ENCODE results near the gene STAMBP.

Gene STAMBP

GRCh38 chr2:73904952-73905351 lies 76.2 kb downstream of the STAMBP start:
- no peak overlapping the region for H3K4me3 ChIP-seq (ENCODE audit: severe bottlenecking)
- no peak overlapping the region for H3K27ac ChIP-seq (ENCODE audit: poor library complexity, severe bottlenecking)
- no peak for TF ChIP-seq CTCF (IDR thresholded peaks at IDR 0.05; ENCODE audit: poor library complexity, severe bottlenecking)
- H3K27me3 ChIP-seq (ENCODE audit: insufficient read depth, poor library complexity, severe bottlenecking): no peaks in the 10 kb centered on the region
- DNase-seq (ENCODE audit: low spot score) (no peak), ATAC-seq (ENCODE audit: low read depth) (no peak)
- no peaks in the 10 kb centered on the region for H3K9me3 ChIP-seq (ENCODE audit: severe bottlenecking)
- no peaks in the 10 kb centered on the region for H3K36me3 ChIP-seq (ENCODE audit: low read depth)
- H3K4me1 ChIP-seq (ENCODE audit: insufficient read depth, poor library complexity, severe bottlenecking): no peaks in the 10 kb centered on the region

- H3K27me3 ChIP-seq (ENCODE audit: insufficient read depth, poor library complexity, severe bottlenecking): no peaks in the 10 kb centered on the region
- no peaks in the 10 kb centered on the region for H3K36me3 ChIP-seq (ENCODE audit: low read depth)
- H3K27ac ChIP-seq (ENCODE audit: poor library complexity, severe bottlenecking): no peak overlapping the region
- H3K4me1 ChIP-seq (ENCODE audit: insufficient read depth, poor library complexity, severe bottlenecking): no peaks in the 10 kb centered on the region
- H3K9me3 ChIP-seq (ENCODE audit: severe bottlenecking): no peaks in the 10 kb centered on the region
- ATAC-seq (ENCODE audit: low read depth): no peak
- TF ChIP-seq CTCF (IDR thresholded peaks at IDR 0.05; ENCODE audit: poor library complexity, severe bottlenecking): no peak
- no peak for DNase-seq (ENCODE audit: low spot score)
- H3K4me3 ChIP-seq (ENCODE audit: severe bottlenecking): no peak overlapping the region
Observed at GRCh38 chr2:73906847-73907505, 78.2 kb downstream of the STAMBP start.

- no peak overlapping the region for H3K27ac ChIP-seq (ENCODE audit: poor library complexity, severe bottlenecking)
- no peaks in the 10 kb centered on the region for H3K9me3 ChIP-seq (ENCODE audit: severe bottlenecking)
- no peaks in the 10 kb centered on the region for H3K4me1 ChIP-seq (ENCODE audit: insufficient read depth, poor library complexity, severe bottlenecking)
- ATAC-seq (ENCODE audit: low read depth): peak; percentile 14; the same call in 1 of the 3 replicates
- no peaks in the 10 kb centered on the region for H3K27me3 ChIP-seq (ENCODE audit: insufficient read depth, poor library complexity, severe bottlenecking)
- H3K4me3 ChIP-seq (ENCODE audit: severe bottlenecking): no peak overlapping the region
- no peaks in the 10 kb centered on the region for H3K36me3 ChIP-seq (ENCODE audit: low read depth)
- no peak for DNase-seq (ENCODE audit: low spot score)
- no peak for TF ChIP-seq CTCF (IDR thresholded peaks at IDR 0.05; ENCODE audit: poor library complexity, severe bottlenecking)
Observed at GRCh38 chr2:73907840-73908452, 79.2 kb downstream of the STAMBP start.

- Histone ChIP-seq H3K36me3 (ENCODE audit: low read depth) (no peaks in the 10 kb centered on the region), H3K9me3 (ENCODE audit: severe bottlenecking) (no peaks in the 10 kb centered on the region), H3K4me1 (ENCODE audit: insufficient read depth, poor library complexity, severe bottlenecking) (no peaks in the 10 kb centered on the region), H3K27me3 (ENCODE audit: insufficient read depth, poor library complexity, severe bottlenecking) (no peaks in the 10 kb centered on the region), H3K27ac (ENCODE audit: poor library complexity, severe bottlenecking) (no peak overlapping the region), H3K4me3 (ENCODE audit: severe bottlenecking) (no peak overlapping the region)
- TF ChIP-seq CTCF (IDR thresholded peaks at IDR 0.05; ENCODE audit: poor library complexity, severe bottlenecking): no peak
- no peak for ATAC-seq (ENCODE audit: low read depth)
- no peak for DNase-seq (ENCODE audit: low spot score)
Observed at GRCh38 chr2:73908689-73909652, 80.2 kb downstream of the STAMBP start.
